PC-3 (cell line): Measurements from ENCODE around the gene PRRX2. TPM values are rescaled to one million over a fixed set of nuclear protein-coding genes. Genes with fewer than 3 reads are reported as not detected.

Experiments
- ATAC-seq: fragments of 200-7000 bp; cut with Tn5 transposase; 2 replicates; pipeline ENCODE4 v1.9.1; 2020; ENCODE audit warnings: mild to moderate bottlenecking, moderate library complexity
- BruUV-seq: library from RNA; stranded (reverse); fragments of 400-500 nt; replicated peaks from 2 replicates; lab custom pipeline; 2021; lab: Mats Ljungman, UMichigan
- CTCF ChIA-PET: fragments of 300-600 bp; sonication (Branson Sonifier 250); formaldehyde crosslinking; loops from one replicate; lab custom pipeline; 2022; ENCODE audit warnings: antibody characterized with exemption; lab: Charles Lee
- POLR2A ChIA-PET: fragments of 300-600 bp; sonication (Branson Sonifier 250); formaldehyde crosslinking; loops from one replicate; lab custom pipeline; 2022; ENCODE audit warnings: antibody characterized with exemption; ENCODE audit not compliant: unreplicated experiment; lab: Charles Lee
- DNase-seq: peaks from one replicate; pipeline ENCODE4 v3.0.0-alpha.2; 2015
- H2AFZ ChIP-seq: fragments of 300-600 bp; sonication (generic); 2 replicates; pipeline ENCODE4 v1.6.0; 2016; ENCODE audit warnings: antibody characterized with exemption, low read length
- H3F3A ChIP-seq: fragments of 300-600 bp; sonication (generic); one replicate; pipeline ENCODE4 v1.6.0; 2017; ENCODE audit warnings: antibody characterized with exemption, low read length, control low read depth, mild to moderate bottlenecking; ENCODE audit not compliant: unreplicated experiment
- H3K27ac ChIP-seq: fragments of 300-600 bp; sonication (generic); 2 replicates; pipeline ENCODE4 v1.5.1; 2016; ENCODE audit warnings: mild to moderate bottlenecking, low read length
- H3K27me3 ChIP-seq: fragments of 300-600 bp; sonication (generic); 2 replicates; pipeline ENCODE4 v1.6.1; 2016; ENCODE audit warnings: low read length, mixed read lengths
- H3K36me3 ChIP-seq: fragments of 300-600 bp; sonication (generic); 2 replicates; pipeline ENCODE4 v1.6.1; 2016; ENCODE audit warnings: low read depth, mixed run types, low read length, mixed read lengths
- H3K4me1 ChIP-seq: fragments of 300-600 bp; sonication (generic); 2 replicates; pipeline ENCODE4 v1.5.1; 2016; ENCODE audit warnings: low read length; ENCODE audit not compliant: insufficient read depth
- H3K4me2 ChIP-seq: fragments of 300-600 bp; sonication (generic); 2 replicates; pipeline ENCODE4 v1.6.0; 2016; ENCODE audit warnings: low read length
- H3K4me3 ChIP-seq: fragments of 300-600 bp; sonication (generic); 2 replicates; pipeline ENCODE4 v1.5.1; 2016; ENCODE audit warnings: mild to moderate bottlenecking, low read length, mixed read lengths
- H3K79me2 ChIP-seq: fragments of 300-600 bp; sonication (generic); 2 replicates; pipeline ENCODE4 v1.6.1; 2017; ENCODE audit warnings: low read length, mixed read lengths
- H3K9ac ChIP-seq: fragments of 300-600 bp; sonication (generic); 2 replicates; pipeline ENCODE4 v1.6.0; 2016; ENCODE audit warnings: mild to moderate bottlenecking, low read length
- H3K9me2 ChIP-seq: fragments of 300-600 bp; sonication (generic); replicated peaks from 2 replicates; pipeline ENCODE4 v1.6.1; 2016; ENCODE audit warnings: mixed run types, low read length, mixed read lengths
- H3K9me3 ChIP-seq: fragments of 300-600 bp; sonication (generic); 2 replicates; pipeline ENCODE4 v1.6.1; 2016; ENCODE audit warnings: low read length, mixed read lengths
- H4K20me1 ChIP-seq: fragments of 300-600 bp; sonication (generic); 2 replicates; pipeline ENCODE4 v1.6.1; 2016; ENCODE audit warnings: low read length, mixed read lengths
- EZH2 ChIP-seq: fragments of 300-600 bp; sonication (generic); IDR thresholded peaks from one replicate; pipeline ENCODE4 v1.6.1; 2017; ENCODE audit warnings: antibody characterized with exemption, mild to moderate bottlenecking, low read length; ENCODE audit not compliant: unreplicated experiment
- EZH2phosphoT487 ChIP-seq: fragments of 300-600 bp; sonication (generic); IDR thresholded peaks from 2 replicates; pipeline ENCODE4 v1.6.1; 2018; ENCODE audit warnings: mild to moderate bottlenecking, antibody characterized with exemption, low read length, borderline replicate concordance
- intact Hi-C: fragments of 100-400 bp; cut with micrococcal nuclease; formaldehyde crosslinking; loops from 2 replicates; pipeline ENCODE4 v1.9.0; 2023
- total RNA-seq: library from RNA; depleted of rRNA; stranded (reverse); fragments of >200 nt; gene quantifications from 2 replicates; pipeline ENCODE4 v1.2.3, GENCODE V29; 2014
- TF ChIP-seq, protein P1 (sequence below): fragments of 300-600 bp; sonication (generic); conservative IDR thresholded peaks from 2 replicates; pipeline ENCODE4 v1.5.1; 2017; ENCODE audit warnings: antibody characterized with exemption, low read depth, mild to moderate bottlenecking, low read length

The PRRX2 gene
- total RNA-seq, 1 experiment from 2014 or later: 0.47 TPM

DNA sequence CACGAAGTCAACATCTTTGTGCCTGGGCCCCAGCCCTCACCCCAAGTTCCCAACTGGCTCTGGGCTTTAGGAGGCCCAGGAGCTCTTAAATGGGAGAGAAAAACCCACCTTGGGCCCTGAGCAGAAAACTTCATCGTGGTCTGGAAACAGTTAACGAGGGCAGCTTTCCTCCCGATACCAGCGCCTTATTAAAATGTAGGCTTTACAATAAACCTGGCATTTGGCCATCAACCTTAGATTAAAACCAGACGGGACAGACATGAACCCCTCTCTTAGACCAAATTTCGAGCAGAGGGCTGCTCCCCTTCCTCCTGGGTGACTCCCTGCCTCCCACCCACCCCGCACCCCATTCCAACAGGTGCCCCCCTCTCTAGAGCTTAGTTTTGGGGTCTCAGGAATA, 39.4 kb downstream of the PRRX2 start:
- Histone ChIP-seq H3F3A (no peaks in the 10 kb centered on the region), H3K4me1 (peaks cover 7% of the 10 kb centered on the region; the same call in 1 of the 2 replicates), H3K4me2 (no peak overlapping the region), H3K36me3 (no peaks in the 10 kb centered on the region), H3K27me3 (no peaks in the 10 kb centered on the region), H3K9me2 (no peaks in the 10 kb centered on the region), H3K79me2 (no peaks in the 10 kb centered on the region), H2AFZ (no peak overlapping the region), H3K27ac (no peak overlapping the region), H3K4me3 (no peak overlapping the region), H3K9me3 (no peaks in the 10 kb centered on the region), H3K9ac (no peak overlapping the region), H4K20me1 (no peaks in the 10 kb centered on the region)
- BruUV-seq: no TSS peak
- ChIA-PET POLR2A (no interaction called here), CTCF (no interaction called here)
- intact Hi-C loops: no loop called here
- ATAC-seq (no peak), DNase-seq (no peak)
- TF ChIP-seq EZH2 (no peak), EZH2phosphoT487 (no peak)
- TF ChIP-seq, protein P1, sequence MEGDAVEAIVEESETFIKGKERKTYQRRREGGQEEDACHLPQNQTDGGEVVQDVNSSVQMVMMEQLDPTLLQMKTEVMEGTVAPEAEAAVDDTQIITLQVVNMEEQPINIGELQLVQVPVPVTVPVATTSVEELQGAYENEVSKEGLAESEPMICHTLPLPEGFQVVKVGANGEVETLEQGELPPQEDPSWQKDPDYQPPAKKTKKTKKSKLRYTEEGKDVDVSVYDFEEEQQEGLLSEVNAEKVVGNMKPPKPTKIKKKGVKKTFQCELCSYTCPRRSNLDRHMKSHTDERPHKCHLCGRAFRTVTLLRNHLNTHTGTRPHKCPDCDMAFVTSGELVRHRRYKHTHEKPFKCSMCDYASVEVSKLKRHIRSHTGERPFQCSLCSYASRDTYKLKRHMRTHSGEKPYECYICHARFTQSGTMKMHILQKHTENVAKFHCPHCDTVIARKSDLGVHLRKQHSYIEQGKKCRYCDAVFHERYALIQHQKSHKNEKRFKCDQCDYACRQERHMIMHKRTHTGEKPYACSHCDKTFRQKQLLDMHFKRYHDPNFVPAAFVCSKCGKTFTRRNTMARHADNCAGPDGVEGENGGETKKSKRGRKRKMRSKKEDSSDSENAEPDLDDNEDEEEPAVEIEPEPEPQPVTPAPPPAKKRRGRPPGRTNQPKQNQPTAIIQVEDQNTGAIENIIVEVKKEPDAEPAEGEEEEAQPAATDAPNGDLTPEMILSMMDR: no peak

DNA sequence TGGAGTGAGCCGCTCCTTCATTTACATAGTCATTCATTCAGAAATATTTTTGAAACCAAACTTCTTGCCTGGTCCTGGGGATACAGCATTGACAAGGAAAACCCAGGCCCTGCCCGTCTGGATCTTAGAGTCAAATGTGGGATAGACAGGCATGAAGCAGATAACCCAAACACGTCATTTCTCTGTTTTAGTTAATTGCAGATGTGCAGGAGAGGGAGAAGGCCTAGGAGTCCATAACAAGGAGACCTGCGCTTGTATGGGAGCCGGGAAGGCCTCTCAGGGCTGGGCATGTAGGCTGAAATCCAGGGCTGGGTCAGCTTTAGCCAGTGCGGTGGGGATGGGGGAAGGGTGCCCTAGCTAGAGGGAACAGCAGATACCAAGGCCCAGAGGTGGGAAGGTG, 43.3 kb downstream of the PRRX2 start:
- ATAC-seq (no peak), DNase-seq (no peak)
- no peaks in the 10 kb centered on the region for H3K79me2 ChIP-seq
- H3K4me2 ChIP-seq: no peak overlapping the region
- H3K9ac ChIP-seq: no peak overlapping the region
- ChIA-PET POLR2A (no interaction called here), CTCF (no interaction called here)
- 0 out of 2 replicates have a peak, but pooled peaks cover 6% of the 10 kb centered on the region for H3K4me1 ChIP-seq
- H2AFZ ChIP-seq: no peak overlapping the region
- no peaks in the 10 kb centered on the region for H3K36me3 ChIP-seq
- H4K20me1 ChIP-seq: no peaks in the 10 kb centered on the region
- no peaks in the 10 kb centered on the region for H3K27me3 ChIP-seq
- H3K4me3 ChIP-seq: no peak overlapping the region
- no peaks in the 10 kb centered on the region for H3K9me2 ChIP-seq
- no peak overlapping the region for H3K27ac ChIP-seq
- H3K9me3 ChIP-seq: no peaks in the 10 kb centered on the region
- H3F3A ChIP-seq: no peaks in the 10 kb centered on the region
- TF ChIP-seq, protein P1: no peak
- no peak for TF ChIP-seq EZH2
- BruUV-seq: no TSS peak
- intact Hi-C loops: no loop called here

DNA sequence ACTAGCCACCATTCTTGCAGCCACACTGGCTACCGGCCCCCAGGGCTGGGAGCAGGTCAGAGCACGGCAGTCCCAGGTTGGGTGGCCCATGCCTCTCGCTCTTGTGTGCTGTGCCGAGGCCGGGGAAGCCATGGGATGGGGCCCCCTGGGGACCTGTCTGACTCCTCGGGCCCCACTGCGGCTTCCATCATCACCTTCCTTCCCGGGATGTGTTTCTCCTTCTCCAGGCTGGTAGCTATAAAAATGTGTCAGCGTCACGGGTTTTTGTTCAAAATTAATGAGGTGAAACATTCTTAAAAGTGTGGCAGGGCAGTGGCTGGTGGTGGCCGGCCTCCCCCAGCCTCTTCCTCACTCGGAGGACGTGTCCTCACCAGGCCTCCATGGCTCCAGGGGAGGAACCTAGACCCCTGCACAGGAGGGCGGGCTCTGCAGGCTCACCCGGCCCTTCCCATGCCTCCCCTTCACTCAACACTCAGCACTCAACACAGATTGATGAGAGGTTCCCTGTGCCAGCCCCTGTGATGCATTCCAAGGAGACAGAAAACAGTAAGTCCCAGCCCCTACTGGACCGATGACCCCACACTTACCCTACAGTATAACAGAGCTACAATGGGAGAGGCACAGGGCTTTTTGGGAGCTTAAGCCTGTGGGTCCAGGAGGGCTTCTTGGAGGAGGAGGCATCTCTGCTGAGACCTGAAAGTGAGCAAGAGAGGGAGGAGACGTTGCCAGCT, 44.2 kb downstream of the PRRX2 start:
- Histone ChIP-seq H3K4me2 (no peak overlapping the region), H3K9ac (no peak overlapping the region), H3K79me2 (no peaks in the 10 kb centered on the region), H3F3A (no peaks in the 10 kb centered on the region), H3K36me3 (no peaks in the 10 kb centered on the region), H3K4me3 (no peak overlapping the region), H3K9me3 (no peaks in the 10 kb centered on the region), H3K9me2 (no peaks in the 10 kb centered on the region), H3K4me1 (0 out of 2 replicates have a peak, but pooled peaks cover 6% of the 10 kb centered on the region), H3K27me3 (no peaks in the 10 kb centered on the region), H4K20me1 (no peaks in the 10 kb centered on the region), H3K27ac (no peak overlapping the region), H2AFZ (no peak overlapping the region)
- TF ChIP-seq, protein P1: no peak
- no peak for TF ChIP-seq EZH2phosphoT487
- no peak for TF ChIP-seq EZH2
- intact Hi-C loops: no loop called here
- ChIA-PET POLR2A (no interaction called here), CTCF (no interaction called here)
- BruUV-seq: no TSS peak
- DNase-seq: no peak
- ATAC-seq: no peak
